Subcutaneous abdominal adipose tissue (tissue), 5 donors: ENCODE results near the gene SH2D3A.

Experiments
- H3K27ac ChIP-seq: one replicate; pipeline ENCODE4 v1.7.0; 2013; ENCODE audit warnings: low read depth, mild to moderate bottlenecking, inconsistent platforms, low read length, moderate library complexity
- H3K27me3 ChIP-seq, 5 donors: one replicate each; pipeline ENCODE4 v1.7.0; 2013; ENCODE audit warnings: low read length in 5 of 5, inconsistent platforms in 1 of 5; ENCODE audit not compliant: control insufficient read depth in 5 of 5, insufficient read depth in 4 of 5
- H3K36me3 ChIP-seq, 5 donors: one replicate each; pipeline ENCODE4 v1.7.0; 2013; ENCODE audit warnings: low read length in 5 of 5; ENCODE audit not compliant: control insufficient read depth in 5 of 5, insufficient read depth in 5 of 5
- H3K4me1 ChIP-seq, 5 donors: one replicate each; pipeline ENCODE4 v1.7.0; 2013; ENCODE audit warnings: low read length in 5 of 5, mild to moderate bottlenecking in 3 of 5, moderate library complexity in 1 of 5; ENCODE audit not compliant: control insufficient read depth in 5 of 5, insufficient read depth in 5 of 5
- H3K4me3 ChIP-seq, 5 donors: one replicate each; pipeline ENCODE4 v1.7.0; 2013; ENCODE audit warnings: low read length in 5 of 5, low read depth in 1 of 5
- H3K9ac ChIP-seq, 5 donors: one replicate each; pipeline ENCODE4 v1.7.0; 2013; ENCODE audit warnings: low read length in 5 of 5, mild to moderate bottlenecking in 4 of 5, moderate library complexity in 3 of 5
- H3K9me3 ChIP-seq, 5 donors: one replicate each; pipeline ENCODE4 v1.7.0; 2013; ENCODE audit warnings: low read length in 5 of 5; ENCODE audit not compliant: control insufficient read depth in 5 of 5
- donor health status: healthy.
- donor health status: healthy.
- donor health status: healthy.
- donor health status: healthy.
- donor health status: healthy.

The SH2D3A gene

GRCh38 chr19:6724631-6725492, 42.4 kb downstream of the SH2D3A start:
- Histone ChIP-seq H3K27ac (peak overlapping the region; percentile 11), H3K36me3 (peaks cover 0 to 1% (median 0%) of the 10 kb centered on the region in 5 donors), H3K4me1 (peaks cover 5 to 55% (median 44%) of the 10 kb centered on the region in 5 donors), H3K4me3 (no peak overlapping the region), H3K27me3 (no peaks in the 10 kb centered on the region), H3K9me3 (peaks cover 0 to 5% (median 0%) of the 10 kb centered on the region in 5 donors), H3K9ac (no peak overlapping the region)

DNA sequence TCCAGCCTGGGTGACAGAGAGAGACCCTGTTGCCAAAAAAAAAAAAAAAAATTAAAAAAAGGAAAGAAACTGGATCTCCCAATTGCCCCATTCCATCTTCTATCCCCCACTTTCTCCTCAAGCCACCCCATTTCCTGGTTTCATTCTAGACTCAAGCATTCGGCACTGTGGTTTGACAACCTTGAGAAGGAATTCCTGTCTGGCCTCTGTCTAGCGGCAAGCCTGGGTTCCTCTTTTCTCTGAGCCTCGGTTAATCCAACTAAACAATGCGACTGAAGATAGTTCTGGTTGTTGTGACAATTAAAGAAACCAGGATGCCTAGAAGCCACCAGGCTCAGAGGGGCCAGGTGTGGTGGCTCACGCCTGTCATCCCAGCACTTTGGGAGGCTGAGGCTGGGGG, 43.5 kb downstream of the SH2D3A start:
- peaks cover 0 to 5% (median 0%) of the 10 kb centered on the region in 5 donors for H3K9me3 ChIP-seq
- peak overlapping the region in 1 of 5 donors; percentile 35 for H3K9ac ChIP-seq
- H3K27me3 ChIP-seq, result no peaks in the 10 kb centered on the region
- H3K4me1 ChIP-seq, result peaks cover 5 to 57% (median 49%) of the 10 kb centered on the region in 5 donors
- no peak overlapping the region for H3K27ac ChIP-seq
- H3K36me3 ChIP-seq, result no peaks in the 10 kb centered on the region
- H3K4me3 ChIP-seq, result no peak overlapping the region

DNA sequence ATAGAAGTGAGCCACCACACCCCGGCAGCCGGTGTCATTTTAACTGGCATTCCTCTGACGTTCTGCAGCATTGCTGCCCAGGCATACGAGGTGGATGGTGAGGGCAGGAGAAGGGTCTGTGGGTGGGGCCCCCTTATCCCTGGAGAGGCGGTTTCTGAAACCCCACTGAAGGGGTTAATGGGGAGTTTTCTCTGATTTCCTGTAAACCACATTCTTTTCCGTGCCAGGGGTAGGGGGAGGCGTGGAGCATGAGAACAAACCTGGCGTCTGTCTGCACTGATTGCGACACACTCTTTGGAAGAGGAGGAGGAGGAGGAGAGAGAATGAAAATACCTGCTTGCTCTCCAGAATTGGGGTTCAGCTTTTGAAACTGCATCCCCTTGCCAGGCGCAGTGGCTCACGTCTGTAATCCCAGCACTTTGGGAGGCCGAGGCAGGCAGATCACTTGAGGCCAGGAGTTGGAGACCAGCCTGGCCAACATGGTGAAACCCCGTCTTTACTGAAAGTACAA, 44.1 kb downstream of the SH2D3A start:
- no peak overlapping the region for H3K27ac ChIP-seq

DNA sequence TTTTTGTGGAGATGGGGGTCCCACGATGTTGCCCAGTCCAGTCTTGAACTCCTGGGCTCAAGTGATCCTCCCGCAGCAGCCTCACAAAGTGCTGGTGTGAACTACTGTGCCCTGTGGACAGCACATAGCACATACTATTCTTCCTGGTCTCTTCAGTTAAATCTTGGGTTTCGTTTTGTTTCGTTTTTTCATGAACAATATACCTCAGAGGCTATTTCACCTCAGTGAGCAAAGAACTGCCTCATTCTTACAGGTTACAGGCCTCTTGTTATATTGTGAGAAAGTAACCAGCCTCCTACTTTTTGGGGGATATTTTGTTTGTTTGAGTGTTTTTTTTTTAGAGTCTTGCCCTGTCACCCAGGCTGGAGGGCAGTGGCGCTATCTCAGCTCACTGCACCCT, 45.5 kb downstream of the SH2D3A start:
- Histone ChIP-seq H3K36me3 (peaks cover 0 to 15% (median 11%) of the 10 kb centered on the region in 5 donors), H3K9me3 (no peaks in the 10 kb centered on the region), H3K4me1 (peaks cover 5 to 49% (median 47%) of the 10 kb centered on the region in 5 donors), H3K4me3 (no peak overlapping the region), H3K27me3 (no peaks in the 10 kb centered on the region), H3K9ac (no peak overlapping the region), H3K27ac (peak overlapping the region; percentile 35)

More for the DNA sequence above, 44.1 kb downstream of the SH2D3A start:
- H3K9ac ChIP-seq, result peak overlapping the region in 1 of 5 donors; percentile 4
- peaks cover 0 to 5% (median 0%) of the 10 kb centered on the region in 5 donors for H3K9me3 ChIP-seq
- H3K36me3 ChIP-seq, result peaks cover 0 to 2% (median 0%) of the 10 kb centered on the region in 5 donors
- H3K4me3 ChIP-seq, result peak overlapping the region in 2 of 5 donors; percentile 22 to 27
- H3K4me1 ChIP-seq, result peaks cover 5 to 51% (median 47%) of the 10 kb centered on the region in 5 donors
- no peaks in the 10 kb centered on the region for H3K27me3 ChIP-seq

DNA sequence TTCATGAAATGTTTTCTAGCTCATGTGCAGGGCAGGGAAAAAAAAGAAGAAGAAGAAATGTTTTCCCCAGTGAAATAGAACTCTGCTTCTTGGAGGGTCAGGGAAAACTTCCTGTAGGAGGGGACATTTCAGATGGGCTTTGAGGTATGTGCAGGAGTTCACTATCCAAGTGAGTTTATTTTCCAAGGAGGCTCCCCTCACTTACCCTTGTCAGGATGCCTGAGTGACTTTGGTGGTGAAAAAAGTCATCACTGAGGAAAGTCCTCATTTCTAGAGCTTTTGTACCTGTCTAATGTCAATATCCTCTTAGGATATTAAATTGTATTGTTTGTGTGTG, 46.1 kb downstream of the SH2D3A start:
- peak overlapping the region in 1 of 5 donors; percentile 14 for H3K9ac ChIP-seq
- H3K36me3 ChIP-seq, result peaks cover 0 to 16% (median 11%) of the 10 kb centered on the region in 5 donors
- H3K4me1 ChIP-seq, result peaks cover 5 to 49% (median 47%) of the 10 kb centered on the region in 5 donors
- no peaks in the 10 kb centered on the region for H3K9me3 ChIP-seq
- no peak overlapping the region for H3K4me3 ChIP-seq
- peak overlapping the region; percentile 79 for H3K27ac ChIP-seq
- H3K27me3 ChIP-seq, result no peaks in the 10 kb centered on the region

DNA sequence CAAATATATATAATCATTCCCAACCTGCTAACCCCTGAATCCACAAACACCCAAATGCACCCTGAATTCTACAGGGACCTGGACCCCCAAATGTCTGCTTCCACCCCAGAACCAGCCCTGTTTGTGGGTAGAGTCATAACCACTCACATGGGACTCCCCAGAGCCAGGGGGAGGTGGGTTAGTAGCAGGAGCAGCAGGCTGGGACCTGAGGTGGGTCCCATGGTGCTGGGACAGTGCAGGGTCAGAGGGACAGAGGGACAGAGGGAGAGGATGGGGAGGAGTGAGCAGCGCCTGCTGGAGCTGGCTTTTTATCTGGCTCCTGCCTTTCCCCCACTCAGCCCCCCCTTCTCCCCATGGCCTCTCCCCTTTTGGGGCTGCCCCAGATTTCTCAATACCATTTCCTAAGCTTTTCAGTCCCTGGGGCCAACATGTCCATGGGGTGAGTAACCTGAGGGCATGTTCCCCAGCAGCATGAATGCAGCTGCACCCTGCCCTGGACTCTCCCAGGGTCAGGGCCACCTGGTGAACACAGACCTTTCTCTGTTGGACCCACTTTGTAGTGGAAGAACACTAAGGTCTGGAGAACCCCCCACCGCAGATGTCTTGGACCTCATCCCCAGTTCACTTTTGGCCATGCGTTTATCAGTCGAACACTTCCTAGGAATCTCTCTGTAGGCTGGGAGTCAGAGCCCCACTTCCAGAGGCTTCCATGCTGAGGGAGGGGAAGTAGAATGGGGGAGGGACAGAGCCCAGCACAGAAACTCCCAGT, 46.7 kb downstream of the SH2D3A start, which contains the start of gene C3:
TSS of gene C3 (minus strand) at position 282 of the 769 bp plus-strand sequence. CDS start at position 221, 61 bp downstream.
- peaks cover 5 to 49% (median 47%) of the 10 kb centered on the region in 5 donors for H3K4me1 ChIP-seq
- H3K36me3 ChIP-seq, result peaks cover 0 to 16% (median 11%) of the 10 kb centered on the region in 5 donors
- H3K9ac ChIP-seq, result peak within 1 kb of the TSS in 3 of 5 donors; percentile 2 to 47 (median 39)
- no peaks in the 10 kb centered on the region for H3K9me3 ChIP-seq
- no peaks in the 10 kb centered on the region for H3K27me3 ChIP-seq
- H3K27ac ChIP-seq, result peak within 1 kb of the TSS; percentile 79
- peak within 1 kb of the TSS; percentile 33 to 73 (median 61) for H3K4me3 ChIP-seq

- peaks cover 5 to 49% (median 47%) of the 10 kb centered on the region in 5 donors for H3K4me1 ChIP-seq
- H3K9me3 ChIP-seq, result no peaks in the 10 kb centered on the region
- H3K27me3 ChIP-seq, result no peaks in the 10 kb centered on the region
- H3K36me3 ChIP-seq, result peaks cover 0 to 16% (median 11%) of the 10 kb centered on the region in 5 donors
- H3K27ac ChIP-seq, result peak overlapping the region; percentile 79
- peak overlapping the region; percentile 33 to 73 (median 61) for H3K4me3 ChIP-seq
- peak overlapping the region in 2 of 5 donors; percentile 2 to 47 for H3K9ac ChIP-seq
Measured at GRCh38 chr19:6719992-6720368, 47.3 kb downstream of the SH2D3A start.

DNA sequence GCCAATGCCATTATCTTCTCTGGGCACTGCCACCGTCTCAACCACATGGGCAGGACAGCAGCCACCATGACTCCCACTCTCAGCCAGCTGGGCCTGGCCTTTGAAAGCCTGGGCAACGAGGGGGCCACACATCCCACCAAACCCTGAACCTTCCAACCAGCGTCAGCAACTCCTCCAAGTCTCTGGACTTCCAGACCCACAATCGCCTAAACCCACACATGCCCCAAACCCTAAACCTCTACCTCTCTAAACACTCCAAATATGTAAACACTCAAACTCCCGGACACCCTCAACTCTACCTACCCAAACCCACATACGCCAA, 47.7 kb downstream of the SH2D3A start:
- Histone ChIP-seq H3K27ac (peak overlapping the region; percentile 57), H3K4me3 (peak overlapping the region; percentile 33 to 73 (median 61))

DNA sequence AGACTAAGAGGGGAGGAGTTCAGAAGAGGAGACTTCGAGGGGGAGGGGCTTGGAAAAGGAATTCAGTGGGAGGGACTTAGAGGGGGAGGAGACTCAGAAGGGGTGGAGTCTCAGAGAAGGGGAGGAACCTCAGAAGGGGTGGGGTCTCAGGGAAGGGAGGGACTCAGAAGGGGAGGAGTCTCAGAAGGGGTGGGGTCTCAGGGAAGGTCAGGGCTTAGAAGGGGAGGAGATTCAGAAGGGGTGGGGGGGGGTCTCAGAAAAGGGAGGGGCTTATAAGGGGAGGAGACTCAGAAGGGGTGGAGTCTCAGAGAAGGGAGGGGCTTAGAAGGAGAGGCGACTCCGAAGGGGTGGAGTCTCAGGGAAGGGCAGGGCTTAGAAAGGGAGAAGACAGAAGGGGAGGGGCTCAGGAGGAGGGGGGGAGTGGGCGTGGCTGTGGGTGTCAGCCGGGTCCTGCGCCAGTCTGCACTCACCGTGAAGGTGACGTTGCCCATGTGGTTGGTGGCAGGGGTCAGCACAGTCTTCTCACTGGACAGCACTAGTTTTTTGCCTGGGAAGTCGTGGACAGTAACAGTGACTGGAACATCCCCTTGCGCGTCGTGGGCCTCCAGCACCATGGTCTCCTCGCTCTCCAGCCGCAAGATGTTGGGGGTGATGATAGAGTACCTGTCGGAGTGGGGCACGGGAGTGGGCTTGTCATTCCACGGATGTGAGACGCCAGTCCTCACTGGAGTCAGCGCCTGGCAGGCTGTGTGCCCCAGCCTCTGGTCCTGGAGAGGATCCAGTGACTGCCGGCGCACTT, 48.3 kb downstream of the SH2D3A start:
- peaks cover 0 to 16% (median 11%) of the 10 kb centered on the region in 5 donors for H3K36me3 ChIP-seq
- peak overlapping the region in 1 of 5 donors; percentile 2 for H3K9ac ChIP-seq
- H3K9me3 ChIP-seq, result no peaks in the 10 kb centered on the region
- no peaks in the 10 kb centered on the region for H3K27me3 ChIP-seq
- peak overlapping the region; percentile 33 to 73 (median 61) for H3K4me3 ChIP-seq
- peaks cover 5 to 48% (median 44%) of the 10 kb centered on the region in 5 donors for H3K4me1 ChIP-seq
- peak overlapping the region; percentile 57 for H3K27ac ChIP-seq

More for the DNA sequence above, 47.7 kb downstream of the SH2D3A start:
- Histone ChIP-seq H3K9me3 (no peaks in the 10 kb centered on the region), H3K27me3 (no peaks in the 10 kb centered on the region), H3K4me1 (peaks cover 5 to 49% (median 45%) of the 10 kb centered on the region in 5 donors), H3K9ac (peak overlapping the region in 2 of 5 donors; percentile 2 to 39), H3K36me3 (peaks cover 0 to 16% (median 11%) of the 10 kb centered on the region in 5 donors)
